GM20000 (cell line): ENCODE results near the gene FYN.

Experiments
- DNase-seq: peaks from one replicate; pipeline ENCODE4 v3.0.0; 2012; ENCODE audit warnings: low spot score
- TF ChIP-seq, protein P1 (sequence below): IDR thresholded peaks from 2 replicates; pipeline ENCODE4 v1.5.1; 2012; ENCODE audit warnings: mild to moderate bottlenecking, control low read depth; ENCODE audit errors: extremely low read depth, missing control alignments

FYN gene

DNA sequence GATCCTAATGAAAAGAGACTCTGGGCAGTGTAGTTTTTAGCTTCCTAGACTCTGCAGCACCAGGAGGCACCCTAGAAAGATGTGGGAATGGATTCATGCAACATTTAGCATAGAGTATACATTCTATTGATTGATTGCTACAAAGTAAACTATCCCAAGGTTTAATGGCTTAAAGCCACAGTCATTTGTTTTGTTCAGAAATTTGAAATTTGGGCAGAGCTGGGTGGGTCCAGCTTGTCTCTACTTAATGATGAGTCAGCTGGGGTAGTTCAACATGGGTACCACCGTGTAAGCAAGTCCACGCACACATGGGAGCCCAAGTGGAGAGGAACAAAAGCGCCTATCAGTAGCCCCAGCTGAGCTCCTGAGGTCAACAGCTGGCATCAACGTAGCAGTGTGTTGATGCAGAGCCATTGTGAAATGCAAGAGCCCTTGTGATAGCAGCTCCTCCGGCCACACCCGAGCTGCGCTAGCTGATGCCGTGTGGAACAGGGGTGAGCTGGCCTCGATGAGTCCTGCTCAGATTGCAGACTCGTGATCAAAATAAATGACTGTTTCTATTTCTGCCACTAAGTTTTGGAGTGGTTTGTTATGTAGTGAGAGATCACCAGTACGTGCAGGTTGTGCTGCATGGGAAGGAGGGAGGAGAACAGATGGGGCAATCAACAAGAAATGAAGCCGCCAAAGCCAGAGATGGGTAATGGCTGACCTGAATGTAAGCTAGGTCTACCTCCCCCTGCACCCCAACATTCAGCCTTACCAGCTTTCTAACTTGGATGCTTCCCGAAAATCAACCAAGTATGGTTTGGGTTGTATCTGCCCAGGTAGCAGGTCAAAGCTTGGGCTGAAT lies 221.8 kb downstream of the FYN start:
- TF ChIP-seq, protein P1, sequence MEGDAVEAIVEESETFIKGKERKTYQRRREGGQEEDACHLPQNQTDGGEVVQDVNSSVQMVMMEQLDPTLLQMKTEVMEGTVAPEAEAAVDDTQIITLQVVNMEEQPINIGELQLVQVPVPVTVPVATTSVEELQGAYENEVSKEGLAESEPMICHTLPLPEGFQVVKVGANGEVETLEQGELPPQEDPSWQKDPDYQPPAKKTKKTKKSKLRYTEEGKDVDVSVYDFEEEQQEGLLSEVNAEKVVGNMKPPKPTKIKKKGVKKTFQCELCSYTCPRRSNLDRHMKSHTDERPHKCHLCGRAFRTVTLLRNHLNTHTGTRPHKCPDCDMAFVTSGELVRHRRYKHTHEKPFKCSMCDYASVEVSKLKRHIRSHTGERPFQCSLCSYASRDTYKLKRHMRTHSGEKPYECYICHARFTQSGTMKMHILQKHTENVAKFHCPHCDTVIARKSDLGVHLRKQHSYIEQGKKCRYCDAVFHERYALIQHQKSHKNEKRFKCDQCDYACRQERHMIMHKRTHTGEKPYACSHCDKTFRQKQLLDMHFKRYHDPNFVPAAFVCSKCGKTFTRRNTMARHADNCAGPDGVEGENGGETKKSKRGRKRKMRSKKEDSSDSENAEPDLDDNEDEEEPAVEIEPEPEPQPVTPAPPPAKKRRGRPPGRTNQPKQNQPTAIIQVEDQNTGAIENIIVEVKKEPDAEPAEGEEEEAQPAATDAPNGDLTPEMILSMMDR: no peak
- DNase-seq: no peak

GRCh38 chr6:111650049-111650448 lies 223.2 kb downstream of the FYN start:
- TF ChIP-seq, protein P1: no peak
- DNase-seq: no peak

DNA sequence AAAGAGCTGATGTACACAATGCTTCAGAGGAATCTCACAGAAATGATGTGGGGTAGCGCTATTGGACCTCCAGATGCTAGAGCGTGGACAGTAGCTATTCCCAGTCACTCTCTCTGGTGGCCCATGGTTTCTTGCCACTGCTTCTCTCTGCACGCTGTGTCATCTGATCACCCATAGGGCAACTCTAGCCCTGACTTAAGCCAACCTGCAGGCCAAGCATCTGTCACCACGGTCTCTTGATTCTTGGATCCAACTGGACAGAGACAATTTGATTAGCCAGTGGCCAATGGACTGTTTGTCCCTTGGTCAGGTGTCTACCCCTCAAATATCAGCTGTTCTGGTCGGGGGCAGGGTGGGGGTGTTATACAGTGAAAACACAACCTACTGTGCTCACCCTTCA lies 225.2 kb downstream of the FYN start:
- TF ChIP-seq, protein P1: no peak

GRCh38 chr6:111646942-111647341 lies 226.3 kb downstream of the FYN start:
- no peak for DNase-seq
- TF ChIP-seq, protein P1: no peak

More for the DNA sequence above, 225.2 kb downstream of the FYN start:
- DNase-seq: no peak

DNA sequence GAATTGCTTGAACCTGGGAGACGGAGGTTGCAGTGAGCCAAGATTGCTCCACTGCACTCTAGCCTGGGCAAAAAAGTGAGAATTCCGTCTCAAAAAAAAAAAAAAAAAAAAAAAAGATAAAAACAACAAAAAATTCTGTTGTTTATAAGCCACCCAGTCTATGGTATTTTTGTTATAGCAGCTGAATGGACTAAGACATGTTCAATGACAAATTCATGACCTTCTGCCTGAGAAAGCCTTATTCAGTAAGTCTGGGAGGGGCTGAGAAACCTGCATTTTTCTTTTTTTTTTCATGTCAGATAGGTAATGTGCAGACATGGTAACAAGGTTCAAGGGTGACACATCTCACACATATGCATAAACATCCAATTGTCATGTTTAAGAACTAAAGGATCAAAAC lies 227.2 kb downstream of the FYN start:
- TF ChIP-seq, protein P1: no peak
- DNase-seq: no peak

- DNase-seq: no peak
Observed at GRCh38 chr6:111644893-111645430, 228.3 kb downstream of the FYN start.

More at GRCh38 chr6:111644893-111645430, 228.3 kb downstream of the FYN start:
- TF ChIP-seq, protein P1: no peak
